ENCODE data around the gene TM6SF1.

- TF ChIP-seq CTCF (IDR thresholded peaks at IDR 0.05; ENCODE audit: borderline replicate concordance, extremely low read depth, low read length, poor library complexity, severe bottlenecking), result no peak
- no peak for TF ChIP-seq EZH2 (IDR thresholded peaks at IDR 0.05; ENCODE audit: borderline replicate concordance, low read depth, low read length, severe bottlenecking)
Measured at GRCh38 chr15:83123529-83123928, 16.1 kb downstream of the TM6SF1 start.

Measured in DND-41 (cell line).